ENCODE measurements around the gene ASIC5.
"Not testable (repeated sequence)": the region's sequence is repeated elsewhere in the genome, so short reads cannot be mapped to it uniquely, and the experiment has no call there.

The ASIC5 gene

GRCh38 chr4:155805016-155805415 is 61.1 kb downstream of the ASIC5 start:
- H3K9me3 ChIP-seq (ENCODE audit: control extremely low read depth in 1 of 5, control insufficient read depth in 4 of 5, insufficient read depth in 2 of 5, low read depth in 1 of 5, low read length in 4 of 5) = no peaks in the 10 kb centered on the region
- ChIA-PET CTCF (interaction anchor here (1.0 kb wide), 1 partner anchor 145 kb away, joined by 3 read pairs; no protein-coding TSS in a partner anchor), POLR2A (no interaction called here)
- no CpG with 5 or more reads among the region's 1 CpG for WGBS (ENCODE audit: insufficient coverage)
- peaks cover 5 to 77% (median 21%) of the 10 kb centered on the region in 4 experiments for H3K36me3 ChIP-seq (ENCODE audit: control insufficient read depth in 4 of 4, insufficient read depth in 4 of 4, low read length in 3 of 4)
- no peak overlapping the region for H3K4me3 ChIP-seq (ENCODE audit: control insufficient read depth in 1 of 7, extremely low read depth in 1 of 7, insufficient read depth in 4 of 7, low read depth in 2 of 7, low read length in 6 of 7)
- peaks cover 0 to 4% (median under 1%) of the 10 kb centered on the region in 4 experiments for H3K4me1 ChIP-seq (ENCODE audit: control extremely low read depth in 1 of 4, control insufficient read depth in 4 of 4, insufficient read depth in 4 of 4, low read length in 3 of 4)
- DNase-seq = no peak
- no peaks in the 10 kb centered on the region for H3K27me3 ChIP-seq (replicated peaks in 2 of 5; ENCODE audit: control insufficient read depth in 4 of 5, insufficient read depth in 5 of 5, low read length in 4 of 5)
- H3K27ac ChIP-seq (ENCODE audit: insufficient read depth in 1 of 2, low read depth in 1 of 2, low read length in 2 of 2, poor library complexity in 1 of 2, severe bottlenecking in 2 of 2) = peak overlapping the region in 1 of 2 experiments; percentile 4

GRCh38 chr4:155802190-155802959 is 63.7 kb downstream of the ASIC5 start:
- Histone ChIP-seq H3K27ac (ENCODE audit: insufficient read depth in 1 of 2, low read depth in 1 of 2, low read length in 2 of 2, poor library complexity in 1 of 2, severe bottlenecking in 2 of 2) (no peak overlapping the region), H3K9me3 (ENCODE audit: control extremely low read depth in 1 of 5, control insufficient read depth in 4 of 5, insufficient read depth in 2 of 5, low read depth in 1 of 5, low read length in 4 of 5) (no peaks in the 10 kb centered on the region), H3K4me3 (ENCODE audit: control insufficient read depth in 1 of 7, extremely low read depth in 1 of 7, insufficient read depth in 4 of 7, low read depth in 2 of 7, low read length in 6 of 7) (no peak overlapping the region), H3K4me1 (ENCODE audit: control extremely low read depth in 1 of 4, control insufficient read depth in 4 of 4, insufficient read depth in 4 of 4, low read length in 3 of 4) (peaks cover 0 to 4% (median under 1%) of the 10 kb centered on the region in 4 experiments), H3K27me3 (replicated peaks in 2 of 5; ENCODE audit: control insufficient read depth in 4 of 5, insufficient read depth in 5 of 5, low read length in 4 of 5) (no peaks in the 10 kb centered on the region), H3K36me3 (ENCODE audit: control insufficient read depth in 4 of 4, insufficient read depth in 4 of 4, low read length in 3 of 4) (peaks cover 7 to 90% (median 21%) of the 10 kb centered on the region in 4 experiments)
- no peak for DNase-seq
- CTCF ChIA-PET = interaction anchor here (1.6 kb wide), 1 partner anchor 151 kb away, joined by 3 read pairs; no protein-coding TSS in a partner anchor
- POLR2A ChIA-PET = no interaction called here
- WGBS (ENCODE audit: insufficient coverage) = 94% methylated on average over 8 of the region's 9 CpGs

GRCh38 chr4:155800685-155801343 is 65.3 kb downstream of the ASIC5 start:
- Histone ChIP-seq H3K9me3 (ENCODE audit: control extremely low read depth in 1 of 5, control insufficient read depth in 4 of 5, insufficient read depth in 2 of 5, low read depth in 1 of 5, low read length in 4 of 5) (no peaks in the 10 kb centered on the region), H3K27ac (ENCODE audit: insufficient read depth in 1 of 2, low read depth in 1 of 2, low read length in 2 of 2, poor library complexity in 1 of 2, severe bottlenecking in 2 of 2) (no peak overlapping the region), H3K36me3 (ENCODE audit: control insufficient read depth in 4 of 4, insufficient read depth in 4 of 4, low read length in 3 of 4) (peaks cover 7 to 86% (median 23%) of the 10 kb centered on the region in 4 experiments), H3K27me3 (replicated peaks in 2 of 5; ENCODE audit: control insufficient read depth in 4 of 5, insufficient read depth in 5 of 5, low read length in 4 of 5) (no peaks in the 10 kb centered on the region), H3K4me1 (ENCODE audit: control extremely low read depth in 1 of 4, control insufficient read depth in 4 of 4, insufficient read depth in 4 of 4, low read length in 3 of 4) (peaks cover 0 to 4% (median under 1%) of the 10 kb centered on the region in 4 experiments), H3K4me3 (ENCODE audit: control insufficient read depth in 1 of 7, extremely low read depth in 1 of 7, insufficient read depth in 4 of 7, low read depth in 2 of 7, low read length in 6 of 7) (no peak overlapping the region)
- WGBS (ENCODE audit: insufficient coverage) = no CpG with 5 or more reads among the region's 7 CpGs
- ChIA-PET POLR2A (no interaction called here), CTCF (interaction anchor here (0.6 to 2.3 kb wide), 5 partner anchors 8 to 397 kb away, joined by 3 to 8 read pairs (median 4); partner anchors contain the start of gene CTSO)
- DNase-seq = no peak

- ChIA-PET POLR2A (no interaction called here), CTCF (interaction anchor here (2.3 kb wide), 1 partner anchor 396 kb away, joined by 8 read pairs; no protein-coding TSS in a partner anchor)
- no peak overlapping the region for H3K27ac ChIP-seq (ENCODE audit: insufficient read depth in 1 of 2, low read depth in 1 of 2, low read length in 2 of 2, poor library complexity in 1 of 2, severe bottlenecking in 2 of 2)
- H3K27me3 ChIP-seq (replicated peaks in 2 of 5; ENCODE audit: control insufficient read depth in 4 of 5, insufficient read depth in 5 of 5, low read length in 4 of 5) = no peaks in the 10 kb centered on the region
- peaks cover 0 to 2% (median 0%) of the 10 kb centered on the region in 4 experiments for H3K4me1 ChIP-seq (ENCODE audit: control extremely low read depth in 1 of 4, control insufficient read depth in 4 of 4, insufficient read depth in 4 of 4, low read length in 3 of 4)
- peaks cover 4 to 87% (median 24%) of the 10 kb centered on the region in 4 experiments for H3K36me3 ChIP-seq (ENCODE audit: control insufficient read depth in 4 of 4, insufficient read depth in 4 of 4, low read length in 3 of 4)
- no peaks in the 10 kb centered on the region for H3K9me3 ChIP-seq (ENCODE audit: control extremely low read depth in 1 of 5, control insufficient read depth in 4 of 5, insufficient read depth in 2 of 5, low read depth in 1 of 5, low read length in 4 of 5)
- H3K4me3 ChIP-seq (ENCODE audit: control insufficient read depth in 1 of 7, extremely low read depth in 1 of 7, insufficient read depth in 4 of 7, low read depth in 2 of 7, low read length in 6 of 7) = no peak overlapping the region
- no peak for DNase-seq
- 96% methylated on average over 5 of the region's 8 CpGs for WGBS (ENCODE audit: insufficient coverage)
Measured at GRCh38 chr4:155799794-155800123, 66.3 kb downstream of the ASIC5 start.

GRCh38 chr4:155799116-155799793 is 66.8 kb downstream of the ASIC5 start:
- ChIA-PET POLR2A (no interaction called here), CTCF (interaction anchor here (2.3 kb wide), 1 partner anchor 395 kb away, joined by 8 read pairs; no protein-coding TSS in a partner anchor)
- H3K36me3 ChIP-seq (ENCODE audit: control insufficient read depth in 4 of 4, insufficient read depth in 4 of 4, low read length in 3 of 4) = peaks cover 8 to 87% (median 22%) of the 10 kb centered on the region in 4 experiments
- no peaks in the 10 kb centered on the region for H3K27me3 ChIP-seq (replicated peaks in 2 of 5; ENCODE audit: control insufficient read depth in 4 of 5, insufficient read depth in 5 of 5, low read length in 4 of 5)
- DNase-seq = no peak
- 100% methylated on average over 1 of the region's 5 CpGs for WGBS (ENCODE audit: insufficient coverage)
- no peaks in the 10 kb centered on the region for H3K9me3 ChIP-seq (ENCODE audit: control extremely low read depth in 1 of 5, control insufficient read depth in 4 of 5, insufficient read depth in 2 of 5, low read depth in 1 of 5, low read length in 4 of 5)
- H3K4me1 ChIP-seq (ENCODE audit: control extremely low read depth in 1 of 4, control insufficient read depth in 4 of 4, insufficient read depth in 4 of 4, low read length in 3 of 4) = no peaks in the 10 kb centered on the region
- no peak overlapping the region for H3K27ac ChIP-seq (ENCODE audit: insufficient read depth in 1 of 2, low read depth in 1 of 2, low read length in 2 of 2, poor library complexity in 1 of 2, severe bottlenecking in 2 of 2)
- no peak overlapping the region for H3K4me3 ChIP-seq (ENCODE audit: control insufficient read depth in 1 of 7, extremely low read depth in 1 of 7, insufficient read depth in 4 of 7, low read depth in 2 of 7, low read length in 6 of 7)

GRCh38 chr4:155797581-155797980 is 68.5 kb downstream of the ASIC5 start:
- H3K27ac ChIP-seq (ENCODE audit: insufficient read depth in 1 of 2, low read depth in 1 of 2, low read length in 2 of 2, poor library complexity in 1 of 2, severe bottlenecking in 2 of 2); H3K4me3 ChIP-seq (ENCODE audit: control insufficient read depth in 1 of 7, extremely low read depth in 1 of 7, insufficient read depth in 4 of 7, low read depth in 2 of 7, low read length in 6 of 7); H3K27me3 ChIP-seq (replicated peaks in 2 of 5; ENCODE audit: control insufficient read depth in 4 of 5, insufficient read depth in 5 of 5, low read length in 4 of 5); DNase-seq; H3K4me1 ChIP-seq (ENCODE audit: control extremely low read depth in 1 of 4, control insufficient read depth in 4 of 4, insufficient read depth in 4 of 4, low read length in 3 of 4); H3K9me3 ChIP-seq (ENCODE audit: control extremely low read depth in 1 of 5, control insufficient read depth in 4 of 5, insufficient read depth in 2 of 5, low read depth in 1 of 5, low read length in 4 of 5); POLR2A ChIA-PET: not testable (repeated sequence)
- peaks cover 8 to 75% (median 19%) of the 10 kb centered on the region in 4 experiments for H3K36me3 ChIP-seq (ENCODE audit: control insufficient read depth in 4 of 4, insufficient read depth in 4 of 4, low read length in 3 of 4)
- CTCF ChIA-PET = interaction anchor here (0.8 to 1.7 kb wide), 4 partner anchors 10 to 397 kb away, joined by 3 to 5 read pairs (median 4); no protein-coding TSS in a partner anchor
- no CpG with 5 or more reads among the region's 4 CpGs for WGBS (ENCODE audit: insufficient coverage)

Measured in common myeloid progenitor, CD34-positive (primary cell).